Ishikawa (cell line): ENCODE data around the gene UXT.

ENCODE experiments used
- CEBPB ChIP-seq: IDR thresholded peaks from 2 replicates; pipeline ENCODE4 v1.6.1; 2012
- CREB1 ChIP-seq: IDR thresholded peaks from 2 replicates; pipeline ENCODE4 v1.6.1; 2012; ENCODE audit warnings: low read depth
- EGR1 ChIP-seq: IDR thresholded peaks from 2 replicates; pipeline ENCODE4 v1.6.1; 2012
- EP300 ChIP-seq: IDR thresholded peaks from 2 replicates; pipeline ENCODE4 v1.6.1; 2012; ENCODE audit warnings: borderline replicate concordance
- FOXM1 ChIP-seq: IDR thresholded peaks from 2 replicates; pipeline ENCODE4 v1.6.1; 2012; ENCODE audit warnings: low read depth, borderline replicate concordance
- NFIC ChIP-seq: IDR thresholded peaks from 2 replicates; pipeline ENCODE4 v1.6.1; 2012
- RAD21 ChIP-seq: IDR thresholded peaks from 2 replicates; pipeline ENCODE4 v1.6.1; 2012; ENCODE audit warnings: low read depth
- TAF1 ChIP-seq: IDR thresholded peaks from 2 replicates; pipeline ENCODE4 v1.6.1; 2012; ENCODE audit warnings: low read depth, mild to moderate bottlenecking
- TCF12 ChIP-seq: IDR thresholded peaks from 2 replicates; pipeline ENCODE4 v1.6.1; 2012; ENCODE audit warnings: low read depth
- TEAD4 ChIP-seq: IDR thresholded peaks from 2 replicates; pipeline ENCODE4 v1.6.1; 2012
- YY1 ChIP-seq: IDR thresholded peaks from 2 replicates; pipeline ENCODE4 v1.6.1; 2012; ENCODE audit warnings: low read depth
- ZBTB7A ChIP-seq: IDR thresholded peaks from 2 replicates; pipeline ENCODE4 v1.6.1; 2012; ENCODE audit warnings: low read depth
- TF ChIP-seq, protein P1 (sequence below): IDR thresholded peaks from 2 replicates; pipeline ENCODE4 v1.6.1; 2012
- TF ChIP-seq, protein P2 (sequence below): IDR thresholded peaks from 2 replicates; pipeline ENCODE4 v1.6.1; 2012; ENCODE audit warnings: low read depth, mild to moderate bottlenecking
- TF ChIP-seq, protein P3 (sequence below): IDR thresholded peaks from 2 replicates; pipeline ENCODE4 v1.6.1; 2012

UXT gene

DNA sequence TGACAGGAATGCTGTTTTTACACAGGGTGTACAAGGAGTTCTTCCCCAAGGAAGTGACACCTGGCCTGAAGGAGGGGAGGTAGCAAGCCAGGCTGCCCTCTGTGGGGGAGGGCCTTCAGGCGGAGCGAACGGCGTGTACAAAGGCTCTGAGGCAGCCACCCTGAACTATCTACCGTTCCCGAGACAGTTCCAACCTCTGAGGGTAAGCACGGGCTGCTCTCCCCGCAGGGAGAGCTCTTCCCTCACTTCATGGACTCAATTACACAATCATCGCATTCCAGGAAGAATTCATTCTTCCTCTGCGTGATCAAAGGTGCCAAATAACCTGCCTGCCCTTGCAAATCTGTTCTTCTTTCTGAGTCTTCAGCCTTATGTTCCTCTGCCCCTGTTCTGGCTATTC, 13.4 kb downstream of the UXT start:
- TF ChIP-seq, protein P1, sequence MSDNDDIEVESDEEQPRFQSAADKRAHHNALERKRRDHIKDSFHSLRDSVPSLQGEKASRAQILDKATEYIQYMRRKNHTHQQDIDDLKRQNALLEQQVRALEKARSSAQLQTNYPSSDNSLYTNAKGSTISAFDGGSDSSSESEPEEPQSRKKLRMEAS, result no peak
- TF ChIP-seq EGR1 (no peak), FOXM1 (no peak), TEAD4 (no peak), EP300 (no peak), CEBPB (no peak), TCF12 (no peak), ZBTB7A (no peak), CREB1 (no peak), NFIC (no peak), TAF1 (no peak), RAD21 (no peak)
- TF ChIP-seq, protein P2, sequence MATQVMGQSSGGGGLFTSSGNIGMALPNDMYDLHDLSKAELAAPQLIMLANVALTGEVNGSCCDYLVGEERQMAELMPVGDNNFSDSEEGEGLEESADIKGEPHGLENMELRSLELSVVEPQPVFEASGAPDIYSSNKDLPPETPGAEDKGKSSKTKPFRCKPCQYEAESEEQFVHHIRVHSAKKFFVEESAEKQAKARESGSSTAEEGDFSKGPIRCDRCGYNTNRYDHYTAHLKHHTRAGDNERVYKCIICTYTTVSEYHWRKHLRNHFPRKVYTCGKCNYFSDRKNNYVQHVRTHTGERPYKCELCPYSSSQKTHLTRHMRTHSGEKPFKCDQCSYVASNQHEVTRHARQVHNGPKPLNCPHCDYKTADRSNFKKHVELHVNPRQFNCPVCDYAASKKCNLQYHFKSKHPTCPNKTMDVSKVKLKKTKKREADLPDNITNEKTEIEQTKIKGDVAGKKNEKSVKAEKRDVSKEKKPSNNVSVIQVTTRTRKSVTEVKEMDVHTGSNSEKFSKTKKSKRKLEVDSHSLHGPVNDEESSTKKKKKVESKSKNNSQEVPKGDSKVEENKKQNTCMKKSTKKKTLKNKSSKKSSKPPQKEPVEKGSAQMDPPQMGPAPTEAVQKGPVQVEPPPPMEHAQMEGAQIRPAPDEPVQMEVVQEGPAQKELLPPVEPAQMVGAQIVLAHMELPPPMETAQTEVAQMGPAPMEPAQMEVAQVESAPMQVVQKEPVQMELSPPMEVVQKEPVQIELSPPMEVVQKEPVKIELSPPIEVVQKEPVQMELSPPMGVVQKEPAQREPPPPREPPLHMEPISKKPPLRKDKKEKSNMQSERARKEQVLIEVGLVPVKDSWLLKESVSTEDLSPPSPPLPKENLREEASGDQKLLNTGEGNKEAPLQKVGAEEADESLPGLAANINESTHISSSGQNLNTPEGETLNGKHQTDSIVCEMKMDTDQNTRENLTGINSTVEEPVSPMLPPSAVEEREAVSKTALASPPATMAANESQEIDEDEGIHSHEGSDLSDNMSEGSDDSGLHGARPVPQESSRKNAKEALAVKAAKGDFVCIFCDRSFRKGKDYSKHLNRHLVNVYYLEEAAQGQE, result no peak
- TF ChIP-seq, protein P3, sequence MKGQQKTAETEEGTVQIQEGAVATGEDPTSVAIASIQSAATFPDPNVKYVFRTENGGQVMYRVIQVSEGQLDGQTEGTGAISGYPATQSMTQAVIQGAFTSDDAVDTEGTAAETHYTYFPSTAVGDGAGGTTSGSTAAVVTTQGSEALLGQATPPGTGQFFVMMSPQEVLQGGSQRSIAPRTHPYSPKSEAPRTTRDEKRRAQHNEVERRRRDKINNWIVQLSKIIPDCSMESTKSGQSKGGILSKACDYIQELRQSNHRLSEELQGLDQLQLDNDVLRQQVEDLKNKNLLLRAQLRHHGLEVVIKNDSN, result no peak

DNA sequence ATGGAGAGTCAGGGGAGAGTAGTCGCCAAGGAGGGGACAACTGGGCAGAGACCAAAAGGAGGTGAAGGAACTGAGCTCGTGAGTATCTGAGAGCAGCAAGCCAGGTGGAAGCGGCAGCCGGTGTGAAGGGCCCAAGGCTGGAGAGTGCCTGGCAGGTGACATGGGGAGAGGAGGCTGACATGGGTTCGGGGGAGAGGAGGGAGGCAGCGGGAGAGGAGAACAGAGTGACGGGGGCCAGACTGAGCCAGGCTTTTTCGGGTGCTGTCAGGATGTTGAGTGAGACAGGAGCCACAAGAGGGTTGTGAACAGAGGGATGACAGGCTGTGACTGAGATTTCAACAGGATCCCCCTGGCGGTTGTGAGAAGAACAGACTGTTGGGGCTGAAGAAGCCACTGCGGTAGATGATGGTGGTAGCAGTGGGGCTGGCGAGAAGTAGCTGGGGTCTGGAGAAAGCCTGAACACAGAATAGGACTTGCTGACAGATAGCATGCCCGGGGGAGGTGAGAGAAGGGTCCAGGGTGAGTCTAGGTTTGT, 14.4 kb downstream of the UXT start:
- TF ChIP-seq CREB1 (no peak), TEAD4 (no peak), EP300 (no peak), RAD21 (no peak), TAF1 (no peak), YY1 (no peak), NFIC (no peak), TCF12 (no peak)
- TF ChIP-seq, protein P2, result no peak
- TF ChIP-seq, protein P3, result no peak
- TF ChIP-seq, protein P1, result no peak

DNA sequence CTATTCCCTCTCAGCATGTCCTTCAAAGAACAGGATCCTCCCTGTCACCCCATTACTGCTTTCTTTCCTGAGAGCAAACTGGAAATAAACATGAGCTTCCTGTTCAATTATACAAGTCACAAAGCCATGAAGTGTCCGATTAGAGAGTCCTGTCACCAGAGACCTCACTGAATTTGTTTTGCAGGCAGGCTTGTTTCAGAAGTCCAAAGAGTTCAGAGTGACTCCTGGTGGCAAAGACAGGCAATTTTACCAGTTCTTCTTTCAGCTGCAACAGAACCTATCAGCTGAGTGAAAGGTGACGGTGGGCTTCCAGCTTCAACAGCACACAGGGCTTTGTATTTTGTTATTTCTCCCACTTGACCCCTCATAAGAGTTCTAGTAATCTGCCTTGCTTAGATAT, 15.1 kb downstream of the UXT start:
- TF ChIP-seq YY1, result no peak
- no peak for TF ChIP-seq TEAD4
- no peak for TF ChIP-seq CREB1
- TF ChIP-seq FOXM1, result no peak
- TF ChIP-seq, protein P1, result no peak
- no peak for TF ChIP-seq EGR1
- TF ChIP-seq, protein P3, result no peak
- TF ChIP-seq TAF1, result no peak
- no peak for TF ChIP-seq TCF12
- no peak for TF ChIP-seq CEBPB
- TF ChIP-seq RAD21, result no peak
- no peak for TF ChIP-seq EP300
- no peak for TF ChIP-seq NFIC

DNA sequence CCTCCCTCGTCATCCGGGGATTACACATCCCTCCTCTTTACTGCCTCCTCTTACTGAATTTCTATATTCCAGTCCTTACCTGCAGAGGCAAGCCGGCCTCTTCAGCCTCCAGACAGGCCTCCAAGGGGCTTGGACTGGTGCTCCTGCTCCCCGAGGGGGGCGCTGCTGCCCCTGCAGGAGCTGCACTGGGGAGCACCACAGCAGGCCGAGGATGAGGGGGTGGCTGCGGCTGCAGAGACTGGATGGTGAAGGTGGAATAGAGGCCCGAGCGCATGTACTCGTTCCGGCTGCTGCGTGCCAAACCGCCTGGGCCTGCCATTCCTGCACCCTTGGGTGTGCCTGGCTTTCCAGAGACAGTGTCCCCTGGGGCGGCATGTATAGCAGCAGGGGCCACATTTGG, 20.2 kb downstream of the UXT start:
- TF ChIP-seq, protein P2, result no peak
- TF ChIP-seq EGR1, result no peak
- no peak for TF ChIP-seq TAF1
- no peak for TF ChIP-seq YY1
- TF ChIP-seq EP300, result no peak
- no peak for TF ChIP-seq CREB1
- no peak for TF ChIP-seq FOXM1
- no peak for TF ChIP-seq TCF12
